ENCODE results near the gene E2F3.

DNA sequence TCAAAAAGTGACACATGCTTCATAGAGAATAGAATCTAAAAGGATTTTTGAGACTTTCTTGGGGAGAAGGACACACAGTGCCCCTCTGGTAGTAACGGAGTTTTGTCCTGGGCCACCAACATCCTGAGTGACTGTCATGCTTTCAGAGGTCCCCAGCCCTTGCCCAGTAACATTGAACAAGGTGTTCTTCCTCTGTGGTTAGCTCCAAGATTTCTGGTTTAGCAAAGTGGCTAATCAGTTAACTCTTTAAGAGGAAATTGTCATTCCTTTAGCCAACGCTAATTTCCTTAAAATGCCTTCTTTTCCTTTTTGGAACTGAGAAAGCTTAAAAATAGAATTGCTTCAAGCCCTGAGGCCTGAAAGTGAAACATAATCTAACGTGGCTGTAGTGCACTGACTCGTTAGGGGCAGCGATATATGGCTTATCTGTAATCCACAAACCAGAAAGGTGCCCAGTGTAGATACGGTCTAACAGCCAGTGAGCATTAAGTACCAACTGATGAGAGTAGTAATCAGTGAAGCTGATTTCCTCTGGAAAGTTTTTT, 7.8 kb downstream of the E2F3 start:
- TF ChIP-seq, protein P1, sequence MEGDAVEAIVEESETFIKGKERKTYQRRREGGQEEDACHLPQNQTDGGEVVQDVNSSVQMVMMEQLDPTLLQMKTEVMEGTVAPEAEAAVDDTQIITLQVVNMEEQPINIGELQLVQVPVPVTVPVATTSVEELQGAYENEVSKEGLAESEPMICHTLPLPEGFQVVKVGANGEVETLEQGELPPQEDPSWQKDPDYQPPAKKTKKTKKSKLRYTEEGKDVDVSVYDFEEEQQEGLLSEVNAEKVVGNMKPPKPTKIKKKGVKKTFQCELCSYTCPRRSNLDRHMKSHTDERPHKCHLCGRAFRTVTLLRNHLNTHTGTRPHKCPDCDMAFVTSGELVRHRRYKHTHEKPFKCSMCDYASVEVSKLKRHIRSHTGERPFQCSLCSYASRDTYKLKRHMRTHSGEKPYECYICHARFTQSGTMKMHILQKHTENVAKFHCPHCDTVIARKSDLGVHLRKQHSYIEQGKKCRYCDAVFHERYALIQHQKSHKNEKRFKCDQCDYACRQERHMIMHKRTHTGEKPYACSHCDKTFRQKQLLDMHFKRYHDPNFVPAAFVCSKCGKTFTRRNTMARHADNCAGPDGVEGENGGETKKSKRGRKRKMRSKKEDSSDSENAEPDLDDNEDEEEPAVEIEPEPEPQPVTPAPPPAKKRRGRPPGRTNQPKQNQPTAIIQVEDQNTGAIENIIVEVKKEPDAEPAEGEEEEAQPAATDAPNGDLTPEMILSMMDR (conservative IDR thresholded peaks at IDR 0.05 in 1 of 2, IDR thresholded peaks at IDR 0.05 in 1 of 2; ENCODE audit: low read depth in 1 of 2, low read length in 2 of 2), result no peak
- no peak for TF ChIP-seq EZH2 (IDR thresholded peaks at IDR 0.05; ENCODE audit: low read length, missing control alignments)
